IMR-90 (cell line): ENCODE measurements around the gene CHN2. TPM values are rescaled to one million over a fixed set of nuclear protein-coding genes. Genes with fewer than 3 reads are reported as not detected.

Experiments
- ATAC-seq: fragments of 200-7000 bp; cut with Tn5 transposase; 2 replicates; pipeline ENCODE4 v1.9.1; 2020; ENCODE audit warnings: low read depth, mild to moderate bottlenecking, moderate library complexity
- BruUV-seq: library from RNA; stranded (reverse); fragments of 400-500 nt; replicated peaks from 2 replicates; lab custom pipeline; 2021; lab: Mats Ljungman, UMichigan
- CTCF ChIA-PET: fragments of 300-600 bp; formaldehyde crosslinking; extraction: SDS; loops from one replicate; lab custom pipeline; 2021; ENCODE audit warnings: antibody characterized with exemption; lab: Yijun Ruan, JAX
- POLR2A ChIA-PET: fragments of 300-600 bp; sonication (Branson Sonifier 250); formaldehyde crosslinking; loops from one replicate; lab custom pipeline; 2022; ENCODE audit warnings: antibody characterized with exemption; ENCODE audit not compliant: unreplicated experiment; lab: Charles Lee
- DNase-seq: peaks from one replicate; pipeline ENCODE4 v3.0.0; 2013
- H2AFZ ChIP-seq: replicated peaks from 2 replicates; pipeline ENCODE3; 2013; ENCODE audit warnings: low read length, mild to moderate bottlenecking; ENCODE audit not compliant: poor library complexity
- H2AK5ac ChIP-seq: 2 replicates; pipeline ENCODE4 v1.6.1; 2013; ENCODE audit warnings: low read depth, low read length, inconsistent platforms
- H2AK9ac ChIP-seq: replicated peaks from 2 replicates; pipeline ENCODE3; 2013; ENCODE audit warnings: mild to moderate bottlenecking, low read depth, low read length, moderate library complexity; ENCODE audit not compliant: poor library complexity
- H2BK120ac ChIP-seq: 2 replicates; pipeline ENCODE4 v1.6.1; 2013; ENCODE audit warnings: low read depth, low read length, inconsistent platforms
- H2BK15ac ChIP-seq: 3 replicates; pipeline ENCODE4 v1.6.1; 2013; ENCODE audit warnings: low read depth, low read length, inconsistent platforms
- H2BK20ac ChIP-seq: 2 replicates; pipeline ENCODE4 v1.6.1; 2013; ENCODE audit warnings: low read depth, mild to moderate bottlenecking, inconsistent platforms, low read length, moderate library complexity
- H2BK5ac ChIP-seq: 2 replicates; pipeline ENCODE4 v1.6.1; 2013; ENCODE audit warnings: mild to moderate bottlenecking, low read depth, low read length, inconsistent platforms; ENCODE audit not compliant: poor library complexity, severe bottlenecking
- H3K14ac ChIP-seq: replicated peaks from 2 replicates; pipeline ENCODE4 v1.6.1; 2013; ENCODE audit warnings: low read depth, low read length, inconsistent platforms
- H3K18ac ChIP-seq: 2 replicates; pipeline ENCODE4 v1.6.1; 2013; ENCODE audit warnings: low read depth, low read length, control low read depth
- H3K23ac ChIP-seq: 2 replicates; pipeline ENCODE4 v1.6.1; 2013; ENCODE audit warnings: low read depth, low read length, inconsistent platforms
- H3K27ac ChIP-seq: 2 replicates; pipeline ENCODE4 v1.5.1; 2013; ENCODE audit warnings: mild to moderate bottlenecking, control low read depth, low read length; ENCODE audit not compliant: insufficient read depth
- H3K27me3 ChIP-seq: 2 replicates; pipeline ENCODE4 v1.6.1; 2013; ENCODE audit warnings: low read length; ENCODE audit not compliant: control insufficient read depth, insufficient read depth
- H3K36me3 ChIP-seq: 2 replicates; pipeline ENCODE4 v1.6.1; 2013; ENCODE audit warnings: low read length, mixed read lengths; ENCODE audit not compliant: control insufficient read depth, insufficient read depth
- H3K4ac ChIP-seq: 2 replicates; pipeline ENCODE4 v1.6.1; 2013; ENCODE audit warnings: low read depth, low read length, inconsistent platforms
- H3K4me1 ChIP-seq: 2 replicates; pipeline ENCODE4 v1.6.1; 2013; ENCODE audit warnings: low read length, mixed read lengths; ENCODE audit not compliant: control insufficient read depth, insufficient read depth
- H3K4me2 ChIP-seq: 2 replicates; pipeline ENCODE4 v1.6.1; 2013; ENCODE audit warnings: low read depth, mild to moderate bottlenecking, control low read depth, low read length, moderate library complexity
- H3K4me3 ChIP-seq: 2 replicates; pipeline ENCODE4 v1.5.1; 2013; ENCODE audit warnings: low read depth, mild to moderate bottlenecking, control low read depth, low read length, moderate library complexity; ENCODE audit not compliant: insufficient read depth
- H3K56ac ChIP-seq: 2 replicates; pipeline ENCODE4 v1.6.1; 2013; ENCODE audit warnings: low read length, inconsistent platforms; ENCODE audit not compliant: insufficient read depth; ENCODE audit errors: extremely low read depth
- H3K79me1 ChIP-seq, 2 experiments: 2 replicates each; pipeline ENCODE4 v1.6.1; 2013; ENCODE audit warnings: low read length in 2 of 2, inconsistent platforms in 1 of 2, low read depth in 1 of 2
- H3K9ac ChIP-seq: 2 replicates; pipeline ENCODE4 v1.6.1; 2013; ENCODE audit warnings: low read depth, low read length, control low read depth
- H3K9me1 ChIP-seq: 2 replicates; pipeline ENCODE4 v1.6.1; 2013; ENCODE audit warnings: low read length, inconsistent platforms; ENCODE audit not compliant: insufficient read depth
- H3K9me3 ChIP-seq: 2 replicates; pipeline ENCODE4 v1.6.1; 2013; ENCODE audit warnings: low read length; ENCODE audit not compliant: control insufficient read depth, insufficient read depth
- H4K20me1 ChIP-seq: 2 replicates; pipeline ENCODE4 v1.6.1; 2013; ENCODE audit warnings: low read length, inconsistent platforms; ENCODE audit not compliant: insufficient read depth
- H4K5ac ChIP-seq: 2 replicates; pipeline ENCODE4 v1.6.1; 2013; ENCODE audit warnings: mild to moderate bottlenecking, low read depth, low read length, control low read depth
- H4K8ac ChIP-seq, 2 experiments: 2 replicates each; pipeline ENCODE4 v1.6.1; 2013; ENCODE audit warnings: low read depth in 2 of 2, low read length in 2 of 2, control low read depth in 1 of 2, inconsistent platforms in 1 of 2
- H4K91ac ChIP-seq: 2 replicates; pipeline ENCODE4 v1.6.1; 2013; ENCODE audit warnings: low read depth, low read length, inconsistent platforms; ENCODE audit not compliant: insufficient read depth
- FOS ChIP-seq: fragments of 150-350 bp; IDR thresholded peaks from 2 replicates; pipeline ENCODE4 v1.6.1; 2016; ENCODE audit warnings: low read depth, low read length
- MAFK ChIP-seq: IDR thresholded peaks from 2 replicates; pipeline ENCODE4 v1.6.1; 2012; ENCODE audit warnings: low read depth, low read length, improper control_type of control experiment
- MAZ ChIP-seq: IDR thresholded peaks from 2 replicates; pipeline ENCODE4 v1.6.1; 2012; ENCODE audit warnings: low read depth, mild to moderate bottlenecking, low read length, improper control_type of control experiment, moderate library complexity, borderline replicate concordance
- NFE2L2 ChIP-seq: fragments of 150-350 bp; IDR thresholded peaks from 2 replicates; pipeline ENCODE4 v1.6.1; 2016; ENCODE audit warnings: low read depth, mild to moderate bottlenecking, low read length
- RAD21 ChIP-seq: IDR thresholded peaks from 2 replicates; pipeline ENCODE4 v1.6.1; 2012; ENCODE audit warnings: low read length, improper control_type of control experiment
- RCOR1 ChIP-seq: IDR thresholded peaks from 2 replicates; pipeline ENCODE4 v1.6.1; 2012; ENCODE audit warnings: mild to moderate bottlenecking, low read length, improper control_type of control experiment; ENCODE audit not compliant: insufficient replicate concordance
- USF2 ChIP-seq: fragments of 150-350 bp; IDR thresholded peaks from 2 replicates; pipeline ENCODE4 v1.6.1; 2017; ENCODE audit warnings: mild to moderate bottlenecking, antibody characterized with exemption, low read length, low read depth
- WGBS, 2 experiments: methylation state at CpG; one replicate each; pipeline versions ENCODE4 v1.1.5 to v1.1.7; 2013; ENCODE audit warnings: missing lambda C conversion rate in 2 of 2; ENCODE audit not compliant: insufficient read length in 1 of 2; ENCODE audit errors: extremely low coverage in 2 of 2; 5-methylcytosine and 5-hydroxymethylcytosine counted together
- dilution Hi-C: fragments of 300-500 bp; cut with HindIII; formaldehyde crosslinking; loops from one replicate; pipeline ENCODE4 v1.14.3; 2018; ENCODE audit warnings: low sequenced_read_pairs; ENCODE audit not compliant: unreplicated experiment
- in situ Hi-C: fragments of 300-500 bp; cut with MboI; formaldehyde crosslinking; loops from 3 replicates; pipeline ENCODE4 v1.14.3; 2019; ENCODE audit warnings: low sequenced_read_pairs, inconsistent platforms, mixed read lengths
- intact Hi-C: fragments of 100-400 bp; cut with micrococcal nuclease; formaldehyde crosslinking; loops from 2 replicates; pipeline ENCODE4 v1.10.0; 2022
- polyA plus RNA-seq, 3 experiments: library from polyadenylated mRNA; depleted of rRNA; stranded (reverse); fragments of >200 nt; gene quantifications; 2 replicates each; pipeline ENCODE4 v1.2.3, GENCODE V29; 2012; ENCODE audit warnings: low replicate concordance in 1 of 3
- total RNA-seq: library from RNA; depleted of rRNA; stranded (reverse); fragments of >200 nt; gene quantifications from 2 replicates; pipeline ENCODE4 v1.2.3, GENCODE V29; 2012

The CHN2 gene
- total and polyA plus RNA-seq, 2 of the 4 experiments (the other 2 are of a cell fraction) = not detected

GRCh38 chr7:29332875-29333855, 138.6 kb downstream of the CHN2 start:
- Histone ChIP-seq H2BK15ac (no peak overlapping the region), H4K5ac (no peak overlapping the region), H3K14ac (no peak overlapping the region), H2BK5ac (no peak overlapping the region), H3K4me3 (no peak overlapping the region), H2AK9ac (no peak overlapping the region), H2BK120ac (no peak overlapping the region), H3K27ac (no peak overlapping the region), H2AK5ac (no peak overlapping the region), H4K8ac (no peak overlapping the region), H3K4me1 (no peaks in the 10 kb centered on the region), H3K79me1 (no peaks in the 10 kb centered on the region), H3K4me2 (no peak overlapping the region), H3K9ac (no peak overlapping the region), H2AFZ (no peak overlapping the region), H3K36me3 (no peaks in the 10 kb centered on the region), H4K91ac (no peak overlapping the region), H3K56ac (no peak overlapping the region), H3K9me1 (no peaks in the 10 kb centered on the region), H3K4ac (no peak overlapping the region), H3K27me3 (no peaks in the 10 kb centered on the region; the same call in 1 of the 2 replicates), H3K23ac (no peak overlapping the region), H3K18ac (no peak overlapping the region), H2BK20ac (no peak overlapping the region), H4K20me1 (no peaks in the 10 kb centered on the region), H3K9me3 (no peaks in the 10 kb centered on the region)
- ATAC-seq = no peak
- in situ Hi-C loops = no loop called here
- BruUV-seq = no TSS peak
- dilution Hi-C loops = no loop called here
- ChIA-PET POLR2A (no interaction called here), CTCF (no interaction called here)
- no peak for DNase-seq
- no peak for TF ChIP-seq MAFK
- no peak for TF ChIP-seq RCOR1
- no peak for TF ChIP-seq RAD21
- no peak for TF ChIP-seq MAZ
- TF ChIP-seq NFE2L2 = no peak
- TF ChIP-seq USF2 = no peak
- TF ChIP-seq FOS = no peak
- intact Hi-C loops = no loop called here
- whole genome bisulfite sequencing, 2 experiments = no CpG with 5 or more reads among the region's 14 CpGs
